IPS-15b (cell line): ENCODE measurements around the gene BAHCC1.

Experiments
- H3K27me3 ChIP-seq: one replicate; pipeline ENCODE4 v1.6.1; 2013; ENCODE audit warnings: low read length; ENCODE audit not compliant: control insufficient read depth, insufficient read depth
- H3K36me3 ChIP-seq: one replicate; pipeline ENCODE4 v1.6.1; 2013; ENCODE audit warnings: low read length; ENCODE audit not compliant: control insufficient read depth, insufficient read depth
- H3K4me1 ChIP-seq: one replicate; pipeline ENCODE4 v1.6.1; 2013; ENCODE audit warnings: mild to moderate bottlenecking, low read length; ENCODE audit not compliant: control insufficient read depth, insufficient read depth
- H3K4me3 ChIP-seq: one replicate; pipeline ENCODE4 v1.5.1; 2013; ENCODE audit warnings: low read depth, low read length
- H3K9ac ChIP-seq: one replicate; pipeline ENCODE4 v1.6.1; 2013; ENCODE audit warnings: low read depth, mild to moderate bottlenecking, low read length
- H3K9me3 ChIP-seq: one replicate; pipeline ENCODE4 v1.6.1; 2013; ENCODE audit warnings: mild to moderate bottlenecking, low read length; ENCODE audit not compliant: control insufficient read depth, insufficient read depth

Gene BAHCC1

GRCh38 chr17:81514489-81514738 lies 119.2 kb downstream of the BAHCC1 start:
- Histone ChIP-seq H3K9me3 (no peaks in the 10 kb centered on the region), H3K4me3 (peak overlapping the region; percentile 61), H3K36me3 (peaks cover 29% of the 10 kb centered on the region), H3K9ac (peak overlapping the region; percentile 89), H3K4me1 (peaks cover 10% of the 10 kb centered on the region), H3K27me3 (no peaks in the 10 kb centered on the region)

- peaks cover 10% of the 10 kb centered on the region for H3K4me1 ChIP-seq
- H3K27me3 ChIP-seq: no peaks in the 10 kb centered on the region
- H3K36me3 ChIP-seq: peaks cover 24% of the 10 kb centered on the region
- H3K9me3 ChIP-seq: no peaks in the 10 kb centered on the region
- peak overlapping the region; percentile 72 for H3K4me3 ChIP-seq
- H3K9ac ChIP-seq: peak overlapping the region; percentile 68
Observed at GRCh38 chr17:81514739-81515529, 119.7 kb downstream of the BAHCC1 start.

- Histone ChIP-seq H3K36me3 (peaks cover 17% of the 10 kb centered on the region), H3K27me3 (peaks cover 3% of the 10 kb centered on the region), H3K9ac (peak overlapping the region; percentile 68), H3K9me3 (no peaks in the 10 kb centered on the region), H3K4me1 (peaks cover 14% of the 10 kb centered on the region), H3K4me3 (peak overlapping the region; percentile 72)
Observed at GRCh38 chr17:81515530-81516041, 120.3 kb downstream of the BAHCC1 start.
